ENCODE results near the gene CNTLN. TPM values are rescaled to one million over a fixed set of nuclear protein-coding genes. Genes with fewer than 3 reads are reported as not detected.
"Not testable (repeated sequence)": the region's sequence is repeated elsewhere in the genome, so short reads cannot be mapped to it uniquely, and the experiment has no call there.

CNTLN gene
- total RNA-seq, 1 experiment from 2014 or later, result 5.1 TPM

- Histone ChIP-seq H3K9me2 (ENCODE audit: insufficient read depth) (no peaks in the 10 kb centered on the region), H3K79me2 (ENCODE audit: insufficient read depth, low read length) (no peaks in the 10 kb centered on the region), H3K4me2 (ENCODE audit: low read length) (no peak overlapping the region), H3K9me3 (ENCODE audit: control insufficient read depth in 1 of 2, insufficient read depth in 1 of 2, low read depth in 1 of 2, low read length in 2 of 2) (peaks cover 0 to 3% of the 10 kb centered on the region in 2 experiments; a peak in 1 of 4 replicates), H3K9ac (ENCODE audit: low read length) (no peak overlapping the region), H3K27me3 (ENCODE audit: insufficient read depth, low read length) (no peaks in the 10 kb centered on the region), H2AFZ (ENCODE audit: low read depth, low read length, poor library complexity, severe bottlenecking) (no peak overlapping the region), H3K36me3 (ENCODE audit: control insufficient read depth in 1 of 2, insufficient read depth in 2 of 2, low read length in 2 of 2) (no peaks in the 10 kb centered on the region), H3K27ac (ENCODE audit: low read depth, low read length) (no peak overlapping the region), H3K4me1 (ENCODE audit: control insufficient read depth in 1 of 2, insufficient read depth in 2 of 2, low read length in 2 of 2) (no peaks in the 10 kb centered on the region), H4K20me1 (ENCODE audit: insufficient read depth) (no peaks in the 10 kb centered on the region), H3K4me3 (replicated peaks in 1 of 2; ENCODE audit: low read depth in 1 of 2, low read length in 2 of 2) (no peak overlapping the region)
- ChIA-PET CTCF (no interaction called here), RAD21 (ENCODE audit: low non-redundant PET in 1 of 2, low total read pairs in 2 of 2, uncharacterized antibody in 2 of 2, unreplicated experiment in 2 of 2) (no interaction called here), POLR2A (no interaction called here)
- ATAC-seq (no peak), DNase-seq (ENCODE audit: low read depth, low spot score) (no peak)
- no TSS peak for BruUV-seq (replicated peaks)
- intact Hi-C loops (cut with micrococcal nuclease), result no loop called here
- no peak for TF ChIP-seq ELF1 (IDR thresholded peaks at IDR 0.05; ENCODE audit: borderline replicate concordance, low read depth)
- TF ChIP-seq CEBPB (IDR thresholded peaks at IDR 0.05; ENCODE audit: low read depth), result no peak
- no peak for TF ChIP-seq FOSL1 (IDR thresholded peaks at IDR 0.05; ENCODE audit: low read depth)
- no peak for TF ChIP-seq YY1 (IDR thresholded peaks at IDR 0.05; ENCODE audit: extremely low read depth, insufficient replicate concordance, low read depth, low read length)
- TF ChIP-seq SIN3A (IDR thresholded peaks at IDR 0.05; ENCODE audit: low read depth), result no peak
- no peak for TF ChIP-seq ATF3 (IDR thresholded peaks at IDR 0.05)
- no peak for TF ChIP-seq TCF7L2 (IDR thresholded peaks at IDR 0.05; ENCODE audit: borderline replicate concordance, extremely low read depth, insufficient read depth, insufficient read length)
- TF ChIP-seq REST (IDR thresholded peaks at IDR 0.05; ENCODE audit: low read depth), result no peak
- TF ChIP-seq ZNF274 (IDR thresholded peaks at IDR 0.05; ENCODE audit: low read depth, low read length), result no peak
- TF ChIP-seq EZH2phosphoT487 (IDR thresholded peaks at IDR 0.05; ENCODE audit: borderline replicate concordance), result no peak
- TF ChIP-seq SRF (IDR thresholded peaks at IDR 0.05; ENCODE audit: low read depth), result no peak
Observed at GRCh38 chr9:17171309-17172094, 36.7 kb downstream of the CNTLN start.

- BruUV-seq (replicated peaks); CTCF ChIA-PET: not testable (repeated sequence)
Observed at GRCh38 chr9:17177496-17177895, 42.7 kb downstream of the CNTLN start.

More at GRCh38 chr9:17177496-17177895, 42.7 kb downstream of the CNTLN start:
- H3K4me1 ChIP-seq (ENCODE audit: control insufficient read depth in 1 of 2, insufficient read depth in 2 of 2, low read length in 2 of 2); H3K4me2 ChIP-seq (ENCODE audit: low read length); H3K27me3 ChIP-seq (ENCODE audit: insufficient read depth, low read length); ATAC-seq; H3K9ac ChIP-seq (ENCODE audit: low read length); H3K9me2 ChIP-seq (ENCODE audit: insufficient read depth); POLR2A ChIA-PET; H4K20me1 ChIP-seq (ENCODE audit: insufficient read depth); H3K9me3 ChIP-seq (ENCODE audit: control insufficient read depth in 1 of 2, insufficient read depth in 1 of 2, low read depth in 1 of 2, low read length in 2 of 2); H2AFZ ChIP-seq (ENCODE audit: low read depth, low read length, poor library complexity, severe bottlenecking); H3K27ac ChIP-seq (ENCODE audit: low read depth, low read length); H3K4me3 ChIP-seq (replicated peaks in 1 of 2; ENCODE audit: low read depth in 1 of 2, low read length in 2 of 2); RAD21 ChIA-PET (ENCODE audit: low non-redundant PET in 1 of 2, low total read pairs in 2 of 2, uncharacterized antibody in 2 of 2, unreplicated experiment in 2 of 2); H3K79me2 ChIP-seq (ENCODE audit: insufficient read depth, low read length); intact Hi-C loops (cut with micrococcal nuclease); H3K36me3 ChIP-seq (ENCODE audit: control insufficient read depth in 1 of 2, insufficient read depth in 2 of 2, low read length in 2 of 2); DNase-seq (ENCODE audit: low read depth, low spot score): not testable (repeated sequence)

All from HCT116 (cell line).